ENCODE measurements around the gene ZG16. TPM values are rescaled to one million over a fixed set of nuclear protein-coding genes. Genes with fewer than 3 reads are reported as not detected.

ZG16 gene
- total and polyA plus RNA-seq, 9 of the 15 experiments (the other 6 are each of a cell fraction or from before 2014, with no cell fraction given) = 0.04 TPM; not detected in 8

GRCh38 chr16:29804455-29805231 is 26.6 kb downstream of the ZG16 start (continued):
- TF ChIP-seq ZNF143 (CRISPR knock-in tag; IDR thresholded peaks at IDR 0.05) = no peak
- no peak for TF ChIP-seq E2F3 (CRISPR knock-in tag; IDR thresholded peaks at IDR 0.05)
- TF ChIP-seq THAP7 (CRISPR knock-in tag; IDR thresholded peaks at IDR 0.05) = 0 out of 2 replicates have a peak, but pooled peaks have one; percentile 21
- TF ChIP-seq ZBTB40 (IDR thresholded peaks at IDR 0.05) = no peak
- TF ChIP-seq ZBTB40 (CRISPR knock-in tag; IDR thresholded peaks at IDR 0.05) = no peak
- TF ChIP-seq CTBP1 (IDR thresholded peaks at IDR 0.05; ENCODE audit: borderline replicate concordance) = no peak
- no peak for TF ChIP-seq CAMTA2 (CRISPR knock-in tag; conservative IDR thresholded peaks at IDR 0.05)
- no peak for TF ChIP-seq RERE (CRISPR knock-in tag; IDR thresholded peaks at IDR 0.05; ENCODE audit: borderline replicate concordance)
- no peak for TF ChIP-seq ZNF830 (CRISPR knock-in tag; IDR thresholded peaks at IDR 0.05)
